ENCODE measurements around the gene PUSL1. TPM values are rescaled to one million over a fixed set of nuclear protein-coding genes. Genes with fewer than 3 reads are reported as not detected.
A peak's percentile ranks its signal among the peaks of the same experiment; 100 is the strongest.

PUSL1 gene
- total RNA-seq, 1 experiment from 2014 or later, result 31.3 TPM

DNA sequence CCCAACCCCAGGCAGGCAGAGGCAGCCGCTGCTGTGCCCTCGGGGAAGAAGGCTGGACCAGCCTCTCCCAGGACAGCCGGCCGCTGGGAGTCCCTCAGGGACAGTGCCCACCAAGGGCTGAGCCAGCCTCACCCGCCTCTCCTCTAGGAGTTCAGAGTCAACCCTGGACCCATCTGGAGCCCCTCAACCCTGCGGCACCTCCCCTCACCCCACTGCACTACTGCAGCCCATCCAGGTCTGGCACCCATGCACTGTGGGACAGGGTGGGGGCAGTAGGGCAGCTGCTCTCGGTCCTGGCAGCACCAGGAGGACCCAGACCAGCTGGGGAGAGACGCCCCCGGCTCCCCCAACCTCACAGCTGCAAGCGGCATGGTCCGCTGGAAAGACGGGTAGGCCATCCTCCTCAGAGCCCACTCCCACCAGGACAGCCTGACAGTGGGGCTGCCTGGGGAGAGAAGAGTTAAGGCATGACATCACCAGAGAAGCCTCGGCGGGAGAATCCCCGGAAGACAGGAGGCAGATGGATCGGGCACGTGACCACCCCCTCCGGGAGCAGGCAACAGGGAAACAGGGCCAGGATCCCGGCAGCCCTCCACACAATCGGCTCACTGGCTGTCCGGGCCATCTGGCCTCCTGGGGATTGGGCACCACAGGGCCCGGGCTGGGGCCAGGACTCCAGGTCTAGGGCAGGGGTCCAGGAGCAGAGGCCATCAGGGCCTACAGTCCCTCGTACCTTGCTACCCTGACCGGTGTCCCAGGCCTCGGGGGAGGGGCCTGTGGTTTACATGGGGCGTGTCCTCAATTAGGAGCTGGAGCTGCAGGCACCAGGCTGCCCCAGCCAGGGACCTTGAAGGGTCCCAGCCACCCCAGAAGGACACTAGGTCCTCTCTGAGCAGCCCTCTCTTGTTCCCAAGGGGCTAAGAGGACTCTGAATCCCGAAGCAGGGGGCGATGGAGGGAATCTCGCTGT, 3.8 kb upstream of the PUSL1 start:
- CTCF ChIA-PET, result interaction anchor here (0.6 to 1.0 kb wide), 3 partner anchors 182 to 605 kb away, joined by 3 to 5 read pairs (median 3); no protein-coding TSS in a partner anchor
- H3K4me1 ChIP-seq (ENCODE audit: insufficient read depth, low read length, poor library complexity, severe bottlenecking), result peaks cover 34% of the 10 kb centered on the region
- no TSS peak for BruUV-seq (replicated peaks)
- H3K27ac ChIP-seq (ENCODE audit: low read depth, low read length, poor library complexity, severe bottlenecking), result peak overlapping the region; percentile 89
- H3K27me3 ChIP-seq (replicated peaks; ENCODE audit: insufficient read depth, low read depth, low read length, poor library complexity), result no peaks in the 10 kb centered on the region
- TF ChIP-seq, protein P1, sequence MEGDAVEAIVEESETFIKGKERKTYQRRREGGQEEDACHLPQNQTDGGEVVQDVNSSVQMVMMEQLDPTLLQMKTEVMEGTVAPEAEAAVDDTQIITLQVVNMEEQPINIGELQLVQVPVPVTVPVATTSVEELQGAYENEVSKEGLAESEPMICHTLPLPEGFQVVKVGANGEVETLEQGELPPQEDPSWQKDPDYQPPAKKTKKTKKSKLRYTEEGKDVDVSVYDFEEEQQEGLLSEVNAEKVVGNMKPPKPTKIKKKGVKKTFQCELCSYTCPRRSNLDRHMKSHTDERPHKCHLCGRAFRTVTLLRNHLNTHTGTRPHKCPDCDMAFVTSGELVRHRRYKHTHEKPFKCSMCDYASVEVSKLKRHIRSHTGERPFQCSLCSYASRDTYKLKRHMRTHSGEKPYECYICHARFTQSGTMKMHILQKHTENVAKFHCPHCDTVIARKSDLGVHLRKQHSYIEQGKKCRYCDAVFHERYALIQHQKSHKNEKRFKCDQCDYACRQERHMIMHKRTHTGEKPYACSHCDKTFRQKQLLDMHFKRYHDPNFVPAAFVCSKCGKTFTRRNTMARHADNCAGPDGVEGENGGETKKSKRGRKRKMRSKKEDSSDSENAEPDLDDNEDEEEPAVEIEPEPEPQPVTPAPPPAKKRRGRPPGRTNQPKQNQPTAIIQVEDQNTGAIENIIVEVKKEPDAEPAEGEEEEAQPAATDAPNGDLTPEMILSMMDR (conservative IDR thresholded peaks at IDR 0.05; ENCODE audit: low read depth, low read length), result no peak
- TF ChIP-seq EZH2 (IDR thresholded peaks at IDR 0.05; ENCODE audit: borderline replicate concordance, low read depth, low read length, poor library complexity, severe bottlenecking), result no peak
- no peaks in the 10 kb centered on the region for H3K9me3 ChIP-seq (ENCODE audit: low read depth, low read length, poor library complexity, severe bottlenecking)
- H3K36me3 ChIP-seq (ENCODE audit: insufficient read depth, low read length, poor library complexity, severe bottlenecking), result no peaks in the 10 kb centered on the region
- H3K4me3 ChIP-seq (ENCODE audit: low read depth, low read length, poor library complexity, severe bottlenecking), result peak overlapping the region; percentile 88
- peak; percentile 93 for DNase-seq (ENCODE audit: low spot score)
- intact Hi-C loops (cut with micrococcal nuclease; ENCODE audit: unreplicated experiment), result loop anchor here (5.0 to 10.0 kb wide), 2 partner anchors 182 to 280 kb away; partner anchors contain the start of gene AGRN
- POLR2A ChIA-PET (ENCODE audit: low non-redundant PET), result interaction anchor here (0.5 to 0.6 kb wide), 2 partner anchors 123 to 184 kb away, joined by 4 to 5 read pairs; no protein-coding TSS in a partner anchor

DNA sequence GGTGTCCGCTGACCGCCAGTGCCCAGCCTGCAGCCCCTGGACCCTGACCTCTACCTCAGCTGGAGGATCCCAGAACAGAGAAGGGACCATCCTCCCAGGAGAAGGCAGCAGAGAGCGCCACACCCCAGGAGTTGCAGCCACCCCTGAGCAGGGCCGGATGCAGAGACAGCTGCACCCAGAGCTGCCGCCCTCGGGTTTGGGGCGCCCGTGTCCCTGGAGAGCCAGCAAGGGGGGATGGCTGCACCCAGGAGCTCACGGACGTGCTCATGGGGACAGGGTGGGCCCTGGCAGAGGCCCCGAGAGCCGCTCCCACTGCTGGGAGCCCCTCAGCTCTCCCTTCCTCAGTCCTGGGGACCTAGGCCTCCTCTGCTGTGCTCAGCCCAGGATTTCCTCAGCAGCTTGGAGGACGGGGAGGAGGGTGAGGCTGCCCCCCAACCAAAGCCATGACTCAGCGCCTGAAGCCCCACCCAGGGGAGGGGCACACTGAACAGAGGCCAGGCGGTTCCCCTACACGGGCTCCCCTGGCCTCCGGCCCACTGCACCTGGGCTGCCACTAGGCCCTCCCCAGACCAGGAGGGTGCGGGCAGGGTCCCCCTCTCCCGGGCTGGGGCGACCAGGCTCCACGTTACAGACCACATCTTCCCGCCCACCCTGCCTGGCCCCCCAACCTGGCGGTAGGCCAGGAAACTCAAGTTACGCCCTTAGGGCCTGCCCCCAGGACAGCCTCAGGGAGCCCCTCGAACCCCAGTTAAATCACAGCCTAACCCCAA, 2.9 kb upstream of the PUSL1 start:
- intact Hi-C loops (cut with micrococcal nuclease; ENCODE audit: unreplicated experiment), result loop anchor here (5.0 to 10.0 kb wide), 2 partner anchors 183 to 281 kb away; partner anchors contain the start of gene AGRN
- Histone ChIP-seq H3K27ac (ENCODE audit: low read depth, low read length, poor library complexity, severe bottlenecking) (peak overlapping the region; percentile 89), H3K27me3 (replicated peaks; ENCODE audit: insufficient read depth, low read depth, low read length, poor library complexity) (no peaks in the 10 kb centered on the region), H3K9me3 (ENCODE audit: low read depth, low read length, poor library complexity, severe bottlenecking) (no peaks in the 10 kb centered on the region), H3K36me3 (ENCODE audit: insufficient read depth, low read length, poor library complexity, severe bottlenecking) (no peaks in the 10 kb centered on the region), H3K4me3 (ENCODE audit: low read depth, low read length, poor library complexity, severe bottlenecking) (peak overlapping the region; percentile 88), H3K4me1 (ENCODE audit: insufficient read depth, low read length, poor library complexity, severe bottlenecking) (peaks cover 39% of the 10 kb centered on the region)
- BruUV-seq (replicated peaks), result no TSS peak
- peak; percentile 90 for DNase-seq (ENCODE audit: low spot score)
- ChIA-PET CTCF (interaction anchor here (0.6 to 1.0 kb wide), 3 partner anchors 183 to 604 kb away, joined by 3 to 5 read pairs (median 3); no protein-coding TSS in a partner anchor), POLR2A (ENCODE audit: low non-redundant PET) (interaction anchor here (0.5 to 0.6 kb wide), 2 partner anchors 124 to 184 kb away, joined by 4 to 5 read pairs; no protein-coding TSS in a partner anchor)
- no peak for TF ChIP-seq EZH2 (IDR thresholded peaks at IDR 0.05; ENCODE audit: borderline replicate concordance, low read depth, low read length, poor library complexity, severe bottlenecking)
- TF ChIP-seq, protein P1 (conservative IDR thresholded peaks at IDR 0.05; ENCODE audit: low read depth, low read length), result no peak

DNA sequence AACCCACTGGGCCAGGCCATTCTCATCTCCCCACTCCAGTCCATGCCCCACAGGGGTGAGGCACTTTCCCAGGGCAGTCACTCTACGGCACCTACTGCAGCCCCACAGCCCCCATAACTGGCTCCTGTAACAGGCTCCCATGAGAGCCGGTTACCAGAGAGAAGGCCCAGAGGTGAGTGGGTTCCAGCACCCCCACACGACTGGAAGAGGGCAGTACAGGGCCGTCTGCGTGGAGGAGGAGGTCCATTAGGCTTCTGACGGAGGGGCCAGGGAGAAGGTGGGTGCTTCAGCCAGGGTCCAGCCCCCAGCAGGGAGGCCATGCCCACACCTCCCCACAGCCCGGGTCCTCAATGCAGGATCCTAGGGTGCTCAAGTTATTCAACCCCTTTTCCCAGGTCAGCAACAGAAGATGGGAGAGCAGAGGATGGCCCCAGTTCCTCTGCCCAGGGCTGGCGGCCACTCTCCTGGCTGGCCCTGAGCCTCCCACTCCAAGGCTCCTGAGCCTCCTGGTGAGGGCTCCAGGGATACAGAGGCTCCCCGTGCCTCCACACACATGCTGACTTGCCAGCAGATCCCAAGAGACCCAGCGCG, 2.2 kb upstream of the PUSL1 start:
- peak overlapping the region; percentile 88 for H3K4me3 ChIP-seq (ENCODE audit: low read depth, low read length, poor library complexity, severe bottlenecking)
- ChIA-PET CTCF (no interaction called here), POLR2A (ENCODE audit: low non-redundant PET) (no interaction called here)
- no peaks in the 10 kb centered on the region for H3K27me3 ChIP-seq (replicated peaks; ENCODE audit: insufficient read depth, low read depth, low read length, poor library complexity)
- DNase-seq (ENCODE audit: low spot score), result peak; percentile 67
- BruUV-seq (replicated peaks), result no TSS peak
- H3K4me1 ChIP-seq (ENCODE audit: insufficient read depth, low read length, poor library complexity, severe bottlenecking), result peaks cover 39% of the 10 kb centered on the region
- H3K27ac ChIP-seq (ENCODE audit: low read depth, low read length, poor library complexity, severe bottlenecking), result peak overlapping the region; percentile 89
- no peak for TF ChIP-seq EZH2 (IDR thresholded peaks at IDR 0.05; ENCODE audit: borderline replicate concordance, low read depth, low read length, poor library complexity, severe bottlenecking)
- TF ChIP-seq, protein P1 (conservative IDR thresholded peaks at IDR 0.05; ENCODE audit: low read depth, low read length), result peak; percentile 39
- intact Hi-C loops (cut with micrococcal nuclease; ENCODE audit: unreplicated experiment), result loop anchor here (5.0 to 10.0 kb wide), 2 partner anchors 184 to 281 kb away; partner anchors contain the start of gene AGRN
- no peaks in the 10 kb centered on the region for H3K36me3 ChIP-seq (ENCODE audit: insufficient read depth, low read length, poor library complexity, severe bottlenecking)
- no peaks in the 10 kb centered on the region for H3K9me3 ChIP-seq (ENCODE audit: low read depth, low read length, poor library complexity, severe bottlenecking)
